SK-N-SH (cell line): ENCODE measurements around the gene MAD1L1. TPM values are rescaled to one million over a fixed set of nuclear protein-coding genes. Genes with fewer than 3 reads are reported as not detected.

Experiments
- CTCF ChIA-PET: fragments of 300-600, 350-600 bp; formaldehyde crosslinking; extraction: SDS; loops from one replicate; lab custom pipeline; 2021; lab: Yijun Ruan, JAX
- POLR2A ChIA-PET: fragments of 350-600 bp; sonication (Branson Sonifier 250); formaldehyde crosslinking; extraction: SDS; loops from one replicate; lab custom pipeline; 2020; ENCODE audit warnings: antibody characterized with exemption, inconsistent platforms; lab: Yijun Ruan, JAX
- DNase-seq: peaks from one replicate; pipeline ENCODE4 v3.0.0; 2012
- H2AFZ ChIP-seq: fragments of 200-600 bp; sonication (generic); 2 replicates; pipeline ENCODE4 v1.8.1; 2016; ENCODE audit warnings: antibody characterized with exemption, mild to moderate bottlenecking, low read depth
- H3F3A ChIP-seq: fragments of 200-600 bp; sonication (generic); replicated peaks from 2 replicates; pipeline ENCODE3; 2016; ENCODE audit warnings: antibody characterized with exemption, mild to moderate bottlenecking; ENCODE audit not compliant: insufficient read depth
- H3K27ac ChIP-seq, 2 experiments: fragments of 200-500 bp in 1 of 2; fragments of 200-600 bp in 1 of 2; sonication (Bioruptor generic) in 1 of 2; sonication (generic), shearing (Covaris generic) in 1 of 2; 2 replicates each; pipeline versions ENCODE4 v1.5.1 to v1.6.1; 2014 to 2016; ENCODE audit warnings: low read depth in 2 of 2, inconsistent platforms in 1 of 2, low read length in 1 of 2, mild to moderate bottlenecking in 1 of 2, mixed read lengths in 1 of 2
- H3K27me3 ChIP-seq: fragments of 200-600 bp; sonication (generic), shearing (Covaris generic); 2 replicates; pipeline ENCODE4 v1.6.1; 2016; ENCODE audit warnings: mixed run types; ENCODE audit not compliant: insufficient read depth
- H3K36me3 ChIP-seq, 2 experiments: fragments of 200-500 bp in 1 of 2; fragments of 200-600 bp in 1 of 2; sonication (Bioruptor generic) in 1 of 2; sonication (generic) in 1 of 2; replicated peaks in 1 of 2; 2 replicates each; pipeline versions ENCODE3 to v1.5.1; 2014 to 2016; ENCODE audit warnings: low read length in 1 of 2, mild to moderate bottlenecking in 1 of 2; ENCODE audit not compliant: insufficient read depth in 2 of 2, control insufficient read depth in 1 of 2
- H3K4me1 ChIP-seq, 2 experiments: fragments of 200-500 bp in 1 of 2; fragments of 200-600 bp in 1 of 2; sonication (Bioruptor generic) in 1 of 2; sonication (generic), shearing (Covaris generic) in 1 of 2; 2 replicates each; pipeline versions ENCODE4 v1.5.1 to v1.6.1; 2014 to 2016; ENCODE audit warnings: low read depth in 1 of 2, low read length in 1 of 2, mixed run types in 1 of 2; ENCODE audit not compliant: insufficient read depth in 2 of 2, control insufficient read depth in 1 of 2
- H3K4me2 ChIP-seq: fragments of 200-600 bp; sonication (generic), shearing (Covaris generic); 2 replicates; pipeline ENCODE4 v1.6.1; 2017; ENCODE audit warnings: mixed run types
- H3K4me3 ChIP-seq, 2 experiments: fragments of 200-500 bp in 1 of 2; fragments of 200-600 bp in 1 of 2; sonication (Bioruptor generic) in 1 of 2; sonication (generic), shearing (Covaris generic) in 1 of 2; 2 replicates each; pipeline versions ENCODE4 v1.5.1 to v1.8.1; 2014 to 2016; ENCODE audit warnings: low read depth in 2 of 2, inconsistent platforms in 1 of 2, low read length in 1 of 2, mild to moderate bottlenecking in 1 of 2, mixed read lengths in 1 of 2, moderate library complexity in 1 of 2
- H3K79me2 ChIP-seq: fragments of 200-600 bp; sonication (generic); 2 replicates; pipeline ENCODE4 v1.8.1; 2017; ENCODE audit warnings: mild to moderate bottlenecking; ENCODE audit not compliant: insufficient read depth
- H3K9ac ChIP-seq: fragments of 200-600 bp; sonication (generic); 2 replicates; pipeline ENCODE4 v1.6.1; 2017; ENCODE audit warnings: mixed run types
- H3K9me2 ChIP-seq: fragments of 200-600 bp; sonication (generic); 2 replicates; pipeline ENCODE4 v1.6.1; 2017; ENCODE audit warnings: mixed run types
- H3K9me3 ChIP-seq: fragments of 200-600 bp; sonication (generic); 2 replicates; pipeline ENCODE4 v1.6.1; 2017; ENCODE audit warnings: mixed run types, mild to moderate bottlenecking, moderate library complexity
- H4K20me1 ChIP-seq: fragments of 200-600 bp; sonication (generic); 2 replicates; pipeline ENCODE4 v1.6.1; 2017; ENCODE audit warnings: mild to moderate bottlenecking, mixed run types; ENCODE audit not compliant: insufficient read depth
- CHD2 ChIP-seq: fragments of 150-350 bp; IDR thresholded peaks from 2 replicates; pipeline ENCODE4 v1.6.1; 2018; ENCODE audit warnings: low read length; ENCODE audit not compliant: partially characterized antibody
- FOXJ3 ChIP-seq: sonication (generic); formaldehyde crosslinking; IDR thresholded peaks from 2 replicates; pipeline ENCODE4 v1.5.1; 2020; ENCODE audit warnings: mild to moderate bottlenecking, missing genetic modification reagents
- FOXM1 ChIP-seq: IDR thresholded peaks from 2 replicates; pipeline ENCODE4 v1.4.0; 2012; ENCODE audit warnings: low read depth, mild to moderate bottlenecking
- GABPA ChIP-seq: IDR thresholded peaks from 2 replicates; pipeline ENCODE4 v1.4.0; 2012; ENCODE audit warnings: low read depth, mild to moderate bottlenecking
- MEF2A ChIP-seq: IDR thresholded peaks from 2 replicates; pipeline ENCODE4 v1.4.0; 2012; ENCODE audit warnings: low read depth, borderline replicate concordance
- POLR2AphosphoS5 ChIP-seq: IDR thresholded peaks from 2 replicates; pipeline ENCODE4 v1.6.1; 2012; ENCODE audit warnings: low read depth, low read length
- RCOR1 ChIP-seq: fragments of 150-350 bp; IDR thresholded peaks from 2 replicates; pipeline ENCODE4 v1.6.1; 2017; ENCODE audit warnings: antibody characterized with exemption, low read length
- RXRA ChIP-seq: IDR thresholded peaks from 2 replicates; pipeline ENCODE4 v1.4.0; 2012; ENCODE audit warnings: low read depth, mild to moderate bottlenecking, borderline replicate concordance
- SIN3A ChIP-seq: IDR thresholded peaks from 2 replicates; pipeline ENCODE4 v1.6.1; 2012; ENCODE audit warnings: low read depth, mild to moderate bottlenecking, low read length, moderate library complexity, borderline replicate concordance
- SMC3 ChIP-seq: IDR thresholded peaks from 2 replicates; pipeline ENCODE4 v1.6.1; 2012; ENCODE audit warnings: low read depth, low read length, improper control_type of control experiment
- TCF12 ChIP-seq: IDR thresholded peaks from 2 replicates; pipeline ENCODE4 v1.4.0; 2012
- WGBS: methylation state at CpG from one replicate; pipeline ENCODE4 v1.1.6; 2017; ENCODE audit warnings: low lambda C conversion rate; 5-methylcytosine and 5-hydroxymethylcytosine counted together
- polyA plus RNA-seq, 3 experiments: library from polyadenylated mRNA; depleted of rRNA; stranded (reverse); fragments of >200 nt; gene quantifications; 2 replicates each; pipeline ENCODE4 v1.2.3, GENCODE V29; 2012
- TF ChIP-seq, protein P1 (sequence below): IDR thresholded peaks from 2 replicates; pipeline ENCODE4 v1.4.0; 2012; ENCODE audit warnings: low read depth, borderline replicate concordance
- TF ChIP-seq, protein P2 (sequence below): fragments of 200-600 bp; sonication (generic); IDR thresholded peaks from 2 replicates; pipeline ENCODE4 v1.6.1; 2017; ENCODE audit warnings: antibody characterized with exemption, mild to moderate bottlenecking, moderate library complexity

The MAD1L1 gene
- polyA plus RNA-seq, 1 of the 3 experiments (the other 2 are of a cell fraction) = 46.2 TPM

DNA sequence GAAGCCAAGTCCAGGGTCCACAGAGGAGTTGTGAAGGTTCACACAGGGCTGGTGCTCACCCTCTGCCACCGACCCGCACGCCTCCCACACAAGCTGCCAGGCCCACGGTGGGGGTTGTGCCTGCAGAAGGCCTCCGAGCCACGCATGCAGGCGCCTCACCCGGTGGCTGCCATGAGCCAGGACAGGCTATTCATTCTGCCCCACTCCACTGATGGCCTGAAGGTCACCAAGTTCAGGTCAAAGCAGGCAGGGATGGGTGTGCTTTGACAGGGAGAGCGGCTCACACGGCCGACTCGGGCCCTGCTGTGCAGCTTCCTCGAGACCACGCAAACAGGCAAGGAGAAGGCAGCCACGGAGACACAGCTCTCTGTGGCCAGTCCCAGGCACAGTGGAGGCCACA, 143.9 kb downstream of the MAD1L1 start:
- DNase-seq = no peak
- H3K4me2 ChIP-seq = no peak overlapping the region
- no peak overlapping the region for H2AFZ ChIP-seq
- no peak overlapping the region for H3K27ac ChIP-seq
- H3K79me2 ChIP-seq = no peaks in the 10 kb centered on the region
- H3F3A ChIP-seq = no peaks in the 10 kb centered on the region
- no peaks in the 10 kb centered on the region for H3K9me3 ChIP-seq
- no peaks in the 10 kb centered on the region for H3K9me2 ChIP-seq
- no peaks in the 10 kb centered on the region for H4K20me1 ChIP-seq
- CTCF ChIA-PET = interaction anchor here (2.0 kb wide), 1 partner anchor 121 kb away, joined by 7 read pairs; no protein-coding TSS in a partner anchor
- no peaks in the 10 kb centered on the region for H3K27me3 ChIP-seq
- H3K4me3 ChIP-seq = no peak overlapping the region
- H3K36me3 ChIP-seq = no peaks in the 10 kb centered on the region
- POLR2A ChIA-PET = no interaction called here
- H3K4me1 ChIP-seq = peaks cover 0 to 13% of the 10 kb centered on the region in 2 experiments; a peak in 2 of 4 replicates
- 96% methylated on average over 5 of the region's 15 CpGs for WGBS
- H3K9ac ChIP-seq = no peak overlapping the region
- TF ChIP-seq FOXM1 = no peak
- no peak for TF ChIP-seq POLR2AphosphoS5
- TF ChIP-seq, protein P1, sequence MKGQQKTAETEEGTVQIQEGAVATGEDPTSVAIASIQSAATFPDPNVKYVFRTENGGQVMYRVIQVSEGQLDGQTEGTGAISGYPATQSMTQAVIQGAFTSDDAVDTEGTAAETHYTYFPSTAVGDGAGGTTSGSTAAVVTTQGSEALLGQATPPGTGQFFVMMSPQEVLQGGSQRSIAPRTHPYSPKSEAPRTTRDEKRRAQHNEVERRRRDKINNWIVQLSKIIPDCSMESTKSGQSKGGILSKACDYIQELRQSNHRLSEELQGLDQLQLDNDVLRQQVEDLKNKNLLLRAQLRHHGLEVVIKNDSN = no peak
- TF ChIP-seq, protein P2, sequence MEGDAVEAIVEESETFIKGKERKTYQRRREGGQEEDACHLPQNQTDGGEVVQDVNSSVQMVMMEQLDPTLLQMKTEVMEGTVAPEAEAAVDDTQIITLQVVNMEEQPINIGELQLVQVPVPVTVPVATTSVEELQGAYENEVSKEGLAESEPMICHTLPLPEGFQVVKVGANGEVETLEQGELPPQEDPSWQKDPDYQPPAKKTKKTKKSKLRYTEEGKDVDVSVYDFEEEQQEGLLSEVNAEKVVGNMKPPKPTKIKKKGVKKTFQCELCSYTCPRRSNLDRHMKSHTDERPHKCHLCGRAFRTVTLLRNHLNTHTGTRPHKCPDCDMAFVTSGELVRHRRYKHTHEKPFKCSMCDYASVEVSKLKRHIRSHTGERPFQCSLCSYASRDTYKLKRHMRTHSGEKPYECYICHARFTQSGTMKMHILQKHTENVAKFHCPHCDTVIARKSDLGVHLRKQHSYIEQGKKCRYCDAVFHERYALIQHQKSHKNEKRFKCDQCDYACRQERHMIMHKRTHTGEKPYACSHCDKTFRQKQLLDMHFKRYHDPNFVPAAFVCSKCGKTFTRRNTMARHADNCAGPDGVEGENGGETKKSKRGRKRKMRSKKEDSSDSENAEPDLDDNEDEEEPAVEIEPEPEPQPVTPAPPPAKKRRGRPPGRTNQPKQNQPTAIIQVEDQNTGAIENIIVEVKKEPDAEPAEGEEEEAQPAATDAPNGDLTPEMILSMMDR = no peak
- no peak for TF ChIP-seq CHD2
- no peak for TF ChIP-seq MEF2A

DNA sequence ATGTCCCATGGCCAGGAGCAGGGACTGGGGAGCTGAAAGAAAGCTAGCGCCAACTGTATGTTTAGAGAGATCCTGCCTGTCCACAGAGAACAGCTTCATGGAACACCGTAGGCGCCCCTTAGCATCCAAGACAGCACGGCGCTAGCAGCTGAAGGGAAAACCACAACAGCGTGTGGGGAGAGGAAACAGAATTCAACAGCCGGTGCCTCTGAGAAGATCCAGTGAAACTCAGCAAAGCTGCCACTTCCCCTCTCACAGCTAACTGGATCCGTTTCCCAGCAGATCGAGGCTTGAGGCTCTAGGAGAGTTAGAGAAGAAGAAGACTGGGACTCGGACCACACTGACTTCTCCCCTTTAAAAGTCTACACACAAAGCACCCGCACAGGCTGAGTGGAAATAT, 145.0 kb downstream of the MAD1L1 start:
- H3K27me3 ChIP-seq = no peaks in the 10 kb centered on the region
- no peak overlapping the region for H3K9ac ChIP-seq
- H3K79me2 ChIP-seq = no peaks in the 10 kb centered on the region
- ChIA-PET POLR2A (no interaction called here), CTCF (interaction anchor here (2.0 kb wide), 1 partner anchor 122 kb away, joined by 7 read pairs; no protein-coding TSS in a partner anchor)
- no peak overlapping the region for H2AFZ ChIP-seq
- TF ChIP-seq RXRA (no peak), CHD2 (no peak), SMC3 (no peak), MEF2A (no peak), GABPA (no peak), RCOR1 (no peak), FOXJ3 (CRISPR knock-in tag) (no peak), SIN3A (no peak), TCF12 (no peak)
- TF ChIP-seq, protein P1 = no peak
- H3K27ac ChIP-seq = no peak overlapping the region
- peaks cover 2 to 22% of the 10 kb centered on the region in 2 experiments; a peak in 2 of 4 replicates for H3K4me1 ChIP-seq
- peaks cover under 1% of the 10 kb centered on the region for H3F3A ChIP-seq
- H4K20me1 ChIP-seq = no peaks in the 10 kb centered on the region
- no peak overlapping the region for H3K4me2 ChIP-seq
- no peaks in the 10 kb centered on the region for H3K9me2 ChIP-seq
- H3K36me3 ChIP-seq = peaks cover 0 to 6% of the 10 kb centered on the region in 2 experiments
- H3K9me3 ChIP-seq = no peaks in the 10 kb centered on the region
- WGBS = 96% methylated on average over 11 of the region's 11 CpGs
- DNase-seq = no peak
- H3K4me3 ChIP-seq = no peak overlapping the region
